ENCODE data around the gene PLA2G4A. TPM values are rescaled to one million over a fixed set of nuclear protein-coding genes. Genes with fewer than 3 reads are reported as not detected.
A peak's percentile ranks its signal among the peaks of the same experiment; 100 is the strongest.

PLA2G4A gene
- total and polyA plus RNA-seq, 2 donors (not counting 3 experiments of a cell fraction or from before 2014, with no cell fraction given) = 8.2 to 13.3 TPM

GRCh38 chr1:186892936-186893335 lies 64.2 kb downstream of the PLA2G4A start:
- H3K9ac ChIP-seq (replicated peaks; ENCODE audit: extremely low read depth, insufficient read depth, low read length) = no peak overlapping the region
- no peak overlapping the region for H3K4me2 ChIP-seq (ENCODE audit: insufficient read depth, low read length)
- H3K27ac ChIP-seq (ENCODE audit: insufficient read depth, low read depth, low read length) = no peak overlapping the region
- no peak overlapping the region for H2AFZ ChIP-seq (ENCODE audit: low read depth, low read length)
- POLR2A ChIA-PET = no interaction called here
- H4K20me1 ChIP-seq (replicated peaks; ENCODE audit: control insufficient read depth, extremely low read depth, insufficient read depth, low read length) = no peaks in the 10 kb centered on the region
- BruUV-seq (replicated peaks) = no TSS peak
- FAIRE-seq = no peak
- DNase-seq (ENCODE audit: low read depth, low spot score) = no peak
- no peaks in the 10 kb centered on the region for H3K9me1 ChIP-seq (replicated peaks; ENCODE audit: control insufficient read depth, extremely low read depth, insufficient read depth, low read length)
- no peaks in the 10 kb centered on the region for H3K9me3 ChIP-seq (replicated peaks; ENCODE audit: control insufficient read depth, insufficient read depth, low read length)
- dilution Hi-C loops (cut with MboI; ENCODE audit: extremely low pct_ligation_motif_present, low sequenced_read_pairs) (no loop called here), intact Hi-C loops (cut with micrococcal nuclease) (no loop called here)
- H3K79me2 ChIP-seq (ENCODE audit: control insufficient read depth, insufficient read depth, low read length) = no peaks in the 10 kb centered on the region
- no peaks in the 10 kb centered on the region for H3K36me3 ChIP-seq (ENCODE audit: control insufficient read depth in 2 of 2, extremely low read depth in 1 of 2, insufficient read depth in 2 of 2, low read length in 2 of 2)
- H3K27me3 ChIP-seq (ENCODE audit: control insufficient read depth in 2 of 2, insufficient read depth in 2 of 2, low read length in 2 of 2) = no peaks in the 10 kb centered on the region
- H3K4me3 ChIP-seq (replicated peaks in 1 of 3; ENCODE audit: insufficient read depth in 1 of 3, low read depth in 1 of 3, low read length in 3 of 3) = no peak overlapping the region
- H3K4me1 ChIP-seq (ENCODE audit: control insufficient read depth, extremely low read depth, insufficient read depth, low read length) = peaks cover 5% of the 10 kb centered on the region
- no peak for TF ChIP-seq GATA2 (IDR thresholded peaks at IDR 0.05; ENCODE audit: insufficient read depth, insufficient read length, low read depth, low read length)
- CTCF ChIA-PET = interaction anchor here (1.3 kb wide), 1 partner anchor 24 kb away, joined by 3 read pairs; no protein-coding TSS in a partner anchor

GRCh38 chr1:186894415-186894814 lies 65.7 kb downstream of the PLA2G4A start:
- Histone ChIP-seq H3K9ac (replicated peaks; ENCODE audit: extremely low read depth, insufficient read depth, low read length) (no peak overlapping the region), H2AFZ (ENCODE audit: low read depth, low read length) (no peak overlapping the region), H3K27ac (ENCODE audit: insufficient read depth, low read depth, low read length) (no peak overlapping the region), H4K20me1 (replicated peaks; ENCODE audit: control insufficient read depth, extremely low read depth, insufficient read depth, low read length) (no peaks in the 10 kb centered on the region), H3K4me1 (ENCODE audit: control insufficient read depth, extremely low read depth, insufficient read depth, low read length) (peaks cover 5% of the 10 kb centered on the region), H3K9me1 (replicated peaks; ENCODE audit: control insufficient read depth, extremely low read depth, insufficient read depth, low read length) (no peaks in the 10 kb centered on the region), H3K27me3 (ENCODE audit: control insufficient read depth in 2 of 2, insufficient read depth in 2 of 2, low read length in 2 of 2) (no peaks in the 10 kb centered on the region), H3K36me3 (ENCODE audit: control insufficient read depth in 2 of 2, extremely low read depth in 1 of 2, insufficient read depth in 2 of 2, low read length in 2 of 2) (no peaks in the 10 kb centered on the region), H3K79me2 (ENCODE audit: control insufficient read depth, insufficient read depth, low read length) (no peaks in the 10 kb centered on the region), H3K4me2 (ENCODE audit: insufficient read depth, low read length) (no peak overlapping the region), H3K9me3 (replicated peaks; ENCODE audit: control insufficient read depth, insufficient read depth, low read length) (no peaks in the 10 kb centered on the region), H3K4me3 (replicated peaks in 1 of 3; ENCODE audit: insufficient read depth in 1 of 3, low read depth in 1 of 3, low read length in 3 of 3) (no peak overlapping the region)
- intact Hi-C loops (cut with micrococcal nuclease) (no loop called here), dilution Hi-C loops (cut with MboI; ENCODE audit: extremely low pct_ligation_motif_present, low sequenced_read_pairs) (no loop called here)
- FAIRE-seq = peak; percentile 54
- DNase-seq (ENCODE audit: low read depth, low spot score) = no peak
- TF ChIP-seq FOS (IDR thresholded peaks at IDR 0.05; ENCODE audit: borderline replicate concordance, insufficient read depth, low read length) = no peak
- no peak for TF ChIP-seq EZH2 (IDR thresholded peaks at IDR 0.05; ENCODE audit: borderline replicate concordance, low read depth, low read length, severe bottlenecking)
- no peak for TF ChIP-seq POLR2A (IDR thresholded peaks at IDR 0.05; ENCODE audit: low read depth, low read length)
- no peak for TF ChIP-seq POLR2AphosphoS5 (IDR thresholded peaks at IDR 0.05; ENCODE audit: insufficient read depth, low read depth, low read length)
- no peak for TF ChIP-seq CTCF (IDR thresholded peaks at IDR 0.05; ENCODE audit: extremely low read depth in 1 of 2, insufficient read depth in 1 of 2, low read depth in 1 of 2, low read length in 2 of 2)
- TF ChIP-seq MYC (IDR thresholded peaks at IDR 0.05; ENCODE audit: low read depth, low read length) = no peak
- TF ChIP-seq, protein P1, sequence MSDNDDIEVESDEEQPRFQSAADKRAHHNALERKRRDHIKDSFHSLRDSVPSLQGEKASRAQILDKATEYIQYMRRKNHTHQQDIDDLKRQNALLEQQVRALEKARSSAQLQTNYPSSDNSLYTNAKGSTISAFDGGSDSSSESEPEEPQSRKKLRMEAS (IDR thresholded peaks at IDR 0.05; ENCODE audit: insufficient read depth, insufficient read length) = no peak
- TF ChIP-seq JUN (IDR thresholded peaks at IDR 0.05; ENCODE audit: borderline replicate concordance, insufficient read depth, insufficient read length, low read depth) = no peak
- TF ChIP-seq GATA2 (IDR thresholded peaks at IDR 0.05; ENCODE audit: insufficient read depth, insufficient read length, low read depth, low read length) = no peak
- ChIA-PET POLR2A (no interaction called here), CTCF (interaction anchor here (1.3 kb wide), 1 partner anchor 23 kb away, joined by 3 read pairs; no protein-coding TSS in a partner anchor)
- BruUV-seq (replicated peaks) = no TSS peak
